ENCODE measurements around the gene TBC1D22A.
"Not testable (repeated sequence)": the region's sequence is repeated elsewhere in the genome, so short reads cannot be mapped to it uniquely, and the experiment has no call there.

The TBC1D22A gene

GRCh38 chr22:47102081-47102480 lies 339.6 kb downstream of the TBC1D22A start:
- DNase-seq (ENCODE audit: low read depth), result no peak

- no peak for DNase-seq (ENCODE audit: low read depth)
These were observed 340.2 kb downstream of the TBC1D22A start for GRCh38 chr22:47102648-47103047.

DNA sequence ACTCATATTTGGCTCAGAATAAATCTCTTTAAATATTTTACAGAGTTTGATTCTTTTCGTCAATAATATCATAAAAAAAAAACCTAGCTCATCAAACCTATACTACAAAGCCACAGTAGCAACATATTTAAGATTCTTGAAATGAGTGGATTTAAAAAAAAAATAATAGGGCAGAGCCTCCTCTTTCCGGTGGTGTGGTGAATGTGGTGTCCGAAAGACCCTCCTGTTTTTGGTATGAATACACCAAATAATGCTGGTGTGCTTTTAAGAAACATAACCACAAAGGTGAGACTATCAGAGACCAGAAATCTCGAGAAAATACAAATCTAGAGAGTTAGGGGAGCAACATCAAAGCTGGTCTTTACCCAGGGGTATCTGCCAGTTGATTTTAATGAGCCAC lies 342.6 kb downstream of the TBC1D22A start:
- no peak for DNase-seq (ENCODE audit: low read depth)

DNA sequence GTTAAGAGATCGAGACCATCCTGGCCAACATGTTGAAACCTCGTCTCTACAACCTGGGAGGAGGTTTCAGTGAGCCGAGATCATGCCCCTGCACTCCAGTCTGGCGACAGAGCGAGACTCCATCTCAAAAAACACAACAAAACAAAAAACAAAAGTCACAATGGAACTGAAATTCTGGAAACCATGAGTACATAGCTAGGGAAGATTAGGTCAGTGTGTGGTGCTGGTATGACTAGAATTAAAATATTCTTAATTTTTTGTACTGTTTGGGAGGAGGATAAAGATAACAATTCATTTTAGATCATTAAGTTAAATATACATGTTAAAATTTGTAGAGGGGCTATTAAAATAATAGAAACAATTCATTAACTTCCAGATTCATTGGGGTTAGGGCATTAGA lies 344.4 kb downstream of the TBC1D22A start:
- DNase-seq (ENCODE audit: low read depth), result no peak

- DNase-seq (ENCODE audit: low read depth), result no peak
These were observed 345.0 kb downstream of the TBC1D22A start for GRCh38 chr22:47107431-47107830.

- DNase-seq (ENCODE audit: low read depth), result no peak
These were observed 348.5 kb downstream of the TBC1D22A start for GRCh38 chr22:47110817-47111443.

DNA sequence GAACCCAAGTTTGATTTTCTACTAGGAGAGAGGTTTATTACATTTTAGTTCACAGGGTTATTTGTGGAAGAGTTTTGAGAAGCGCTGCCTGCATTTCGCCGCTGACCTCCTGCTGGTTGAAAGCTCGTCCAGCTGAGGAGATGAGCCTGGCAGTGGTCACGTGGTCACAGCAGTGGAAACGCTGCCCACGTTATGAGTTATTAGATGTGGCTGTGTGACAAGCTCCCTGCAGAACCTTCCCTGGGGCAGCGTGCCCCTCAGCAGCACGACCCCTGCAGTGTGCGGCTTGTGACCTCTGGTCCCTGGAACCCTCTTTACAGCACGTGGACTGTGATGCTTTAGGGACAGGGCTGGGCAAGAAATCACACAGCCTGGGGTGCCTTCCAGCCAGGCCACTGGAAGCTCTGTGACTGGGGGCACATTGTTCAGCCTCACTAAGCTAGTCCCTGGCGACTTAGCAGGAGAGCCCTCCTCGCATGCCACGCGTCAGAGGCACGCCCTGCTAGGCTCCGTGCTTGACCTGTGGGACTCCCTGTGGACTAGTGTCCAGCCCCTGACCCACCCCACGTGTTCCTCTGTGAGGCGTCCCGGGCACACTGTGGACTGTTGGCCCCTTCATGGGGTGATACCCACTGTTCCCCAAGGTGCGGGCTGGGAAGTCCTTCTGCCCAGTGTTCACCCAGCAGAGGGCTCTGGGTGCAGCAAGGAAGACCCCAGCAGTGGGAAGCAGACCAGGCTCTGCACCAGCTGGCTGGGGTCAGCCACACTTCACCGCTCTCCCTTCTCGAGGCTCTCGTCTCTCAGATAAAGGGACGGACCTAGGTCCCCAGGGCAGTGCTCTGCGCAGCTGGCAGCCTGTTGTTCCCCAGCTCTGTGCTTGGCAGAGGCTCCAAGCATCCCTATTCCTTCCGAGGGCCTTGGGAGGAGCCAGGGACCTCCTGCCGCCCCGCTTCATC lies 349.5 kb downstream of the TBC1D22A start:
- DNase-seq (ENCODE audit: low read depth), result no peak

- no peak for DNase-seq (ENCODE audit: low read depth)
These were observed 350.1 kb downstream of the TBC1D22A start for GRCh38 chr22:47112582-47112965.

GRCh38 chr22:47112994-47113852 lies 350.8 kb downstream of the TBC1D22A start:
- no peak for DNase-seq (ENCODE audit: low read depth)

DNA sequence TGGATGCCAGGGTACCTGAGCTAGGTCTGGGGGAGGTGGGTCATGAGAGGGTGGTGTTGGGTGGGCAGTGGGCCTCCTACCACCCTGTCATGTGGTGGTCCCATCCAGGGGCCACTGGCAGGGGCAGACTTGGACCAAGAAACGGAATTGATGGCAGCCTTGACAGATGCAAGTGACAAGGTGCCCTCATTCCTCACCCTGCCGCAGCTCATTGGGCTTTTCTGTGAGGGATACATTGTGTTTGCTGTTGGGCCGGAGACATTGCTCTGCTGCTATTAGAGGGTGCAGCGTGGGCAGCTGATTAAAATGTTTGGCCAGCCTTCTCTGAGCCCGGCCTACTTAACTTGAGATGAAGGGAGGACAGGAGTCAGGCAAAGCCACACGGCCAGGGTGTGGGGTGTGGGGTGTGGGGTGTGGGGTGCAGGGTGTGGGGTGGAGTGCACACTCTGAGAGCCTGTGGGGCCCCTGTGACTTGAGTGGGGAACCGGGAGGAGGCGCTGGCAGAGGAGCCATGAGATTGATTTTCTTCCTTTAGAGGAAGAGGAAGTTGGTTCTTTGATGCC lies 351.5 kb downstream of the TBC1D22A start:
- no peak for DNase-seq (ENCODE audit: low read depth)

DNA sequence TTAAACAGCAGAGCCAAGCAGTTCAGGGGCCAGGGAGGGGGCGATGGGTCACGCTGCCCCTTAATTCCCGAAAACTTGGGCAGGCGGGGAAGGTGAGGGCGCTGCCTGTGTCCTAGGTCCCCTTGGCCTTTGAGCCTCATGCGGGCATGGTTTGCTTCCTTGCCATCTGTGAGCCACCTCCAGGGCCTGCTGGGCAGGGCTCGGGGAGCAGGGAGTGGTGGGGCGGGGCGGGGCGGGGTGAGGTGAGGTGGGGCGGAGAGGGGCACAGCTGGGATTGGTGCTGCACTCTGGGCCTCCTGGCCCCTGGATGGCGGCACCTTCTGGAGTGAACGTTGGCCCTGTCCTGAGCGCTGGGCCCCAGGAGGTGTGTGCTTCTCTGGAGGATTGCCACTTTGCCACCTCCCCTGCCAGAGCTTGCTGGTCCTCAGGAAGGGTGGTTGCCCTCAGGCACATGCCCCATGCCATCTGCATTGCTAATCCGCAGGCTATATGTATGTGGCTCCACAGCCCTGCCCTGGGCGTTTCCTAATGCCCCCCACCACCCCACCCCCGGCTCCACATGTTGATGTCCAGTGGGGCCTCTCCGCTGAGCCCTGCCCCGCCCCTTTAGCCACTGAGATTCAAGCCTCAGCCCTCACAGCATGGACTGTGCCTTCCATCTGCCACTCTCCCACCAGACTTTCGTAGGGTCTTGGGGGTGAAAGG lies 352.5 kb downstream of the TBC1D22A start:
- no peak for DNase-seq (ENCODE audit: low read depth)

DNA sequence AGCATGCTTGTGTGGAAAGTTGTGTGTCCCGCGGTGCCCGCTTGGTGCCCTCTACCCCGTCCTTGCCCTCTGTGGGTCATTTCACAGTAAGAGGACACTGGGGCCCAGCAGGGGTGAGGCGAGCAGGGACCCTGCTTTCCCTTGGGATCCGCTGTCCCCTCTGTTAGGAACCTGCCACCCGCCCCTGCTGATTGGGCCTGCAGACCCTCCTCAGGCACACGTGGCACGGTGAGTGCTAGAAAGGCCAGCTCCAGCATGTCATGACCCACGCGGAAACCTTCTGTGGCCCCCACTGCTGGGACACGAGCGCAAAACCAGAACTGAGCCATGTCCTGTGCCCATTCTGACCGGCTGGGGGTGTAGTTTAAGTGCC lies 353.1 kb downstream of the TBC1D22A start:
- no peak for DNase-seq (ENCODE audit: low read depth)

DNA sequence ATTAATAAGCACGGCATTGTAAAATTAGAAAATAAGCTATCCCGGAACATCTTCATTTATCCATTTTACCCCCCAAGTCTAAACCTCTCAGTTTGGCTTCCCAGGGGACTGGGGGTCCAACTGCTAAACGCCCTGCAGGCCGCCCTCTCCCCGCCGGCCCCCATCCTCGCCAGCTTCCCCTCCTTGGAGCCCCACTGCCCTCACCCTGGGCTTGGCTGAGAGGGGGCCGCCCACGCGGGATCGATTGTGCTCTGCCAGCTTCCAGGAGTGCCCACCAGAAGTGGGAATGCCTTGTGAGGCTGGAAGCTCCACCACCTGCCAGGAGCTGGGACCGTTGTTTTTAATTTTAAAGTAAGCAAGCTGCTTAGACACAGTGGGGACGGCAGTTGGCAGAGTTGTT lies 353.5 kb downstream of the TBC1D22A start:
- no peak for DNase-seq (ENCODE audit: low read depth)

- DNase-seq (ENCODE audit: low read depth), result no peak
These were observed 354.2 kb downstream of the TBC1D22A start for GRCh38 chr22:47116426-47117341.

DNA sequence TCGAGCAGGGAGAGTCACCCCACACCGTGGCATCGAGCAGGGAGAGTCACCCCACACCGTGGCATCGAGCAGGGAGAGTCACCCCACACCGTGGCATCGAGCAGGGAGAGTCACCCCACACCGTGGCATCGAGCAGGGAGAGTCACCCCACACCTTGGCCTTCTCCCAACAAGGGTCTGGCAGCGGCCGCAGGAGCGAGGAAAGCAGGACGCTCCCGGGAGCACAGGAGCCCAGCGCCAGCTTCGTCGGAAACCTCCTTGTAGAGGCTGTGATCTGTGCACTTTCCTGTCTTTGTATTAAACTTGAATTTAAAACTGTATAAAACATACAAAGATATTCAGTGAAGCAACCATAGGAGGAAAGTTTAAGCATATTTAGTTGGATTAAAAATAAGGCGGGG lies 355.0 kb downstream of the TBC1D22A start:
- DNase-seq (ENCODE audit: low read depth), result not testable (repeated sequence)

GRCh38 chr22:47119181-47119580 lies 356.7 kb downstream of the TBC1D22A start:
- DNase-seq (ENCODE audit: low read depth), result no peak

- no peak for DNase-seq (ENCODE audit: low read depth)
These were observed 357.9 kb downstream of the TBC1D22A start for GRCh38 chr22:47120399-47120798.

- DNase-seq (ENCODE audit: low read depth), result no peak
These were observed 359.3 kb downstream of the TBC1D22A start for GRCh38 chr22:47121791-47122190.

DNA sequence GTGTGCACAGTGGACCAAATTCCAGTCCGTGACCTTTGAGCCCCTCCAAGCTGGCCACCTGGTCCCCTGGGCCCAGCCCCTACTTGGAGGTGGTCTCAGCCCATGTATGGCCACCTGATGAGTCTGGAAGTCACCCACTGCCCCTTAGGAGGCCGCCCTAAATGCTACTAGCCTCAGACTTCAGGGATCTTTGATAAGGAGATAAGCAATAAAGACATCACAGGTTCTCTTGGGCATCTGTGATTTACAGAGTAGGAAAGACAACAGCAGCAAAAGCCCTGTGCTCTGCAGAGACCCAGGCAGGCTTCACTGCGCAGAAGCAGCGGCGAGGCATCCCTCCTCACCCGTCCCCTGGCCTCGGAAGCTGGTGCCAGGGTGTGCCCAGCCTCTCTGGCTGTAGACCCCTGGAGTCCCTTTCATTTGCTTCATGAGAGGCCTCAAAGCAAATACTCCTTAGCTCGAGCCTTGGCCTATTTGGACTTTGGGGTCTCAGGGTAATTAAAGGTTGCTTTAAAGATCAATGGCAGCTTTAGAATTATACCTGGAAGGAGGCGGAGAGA lies 360.1 kb downstream of the TBC1D22A start:
- no peak for DNase-seq (ENCODE audit: low read depth)
